Bladder microvascular endothelial cell (primary cell): ENCODE results near the gene VPS13C. TPM values are rescaled to one million over a fixed set of nuclear protein-coding genes. Genes with fewer than 3 reads are reported as not detected.

Experiments
- total RNA-seq: library from RNA; depleted of rRNA; stranded (reverse); fragments of >200 nt; gene quantifications from 2 replicates; pipeline ENCODE4 v1.2.3, GENCODE V29; 2014

Gene VPS13C
- 52.5 and 140 TPM in 2 replicates for total RNA-seq

GRCh38 chr15:62060113-62060895 lies at the start of gene VPS13C:
Gene VPS13C, minus strand, starts transcription at chr15:62060447. Its CDS starts 73 bp downstream, at chr15:62060374.

DNA sequence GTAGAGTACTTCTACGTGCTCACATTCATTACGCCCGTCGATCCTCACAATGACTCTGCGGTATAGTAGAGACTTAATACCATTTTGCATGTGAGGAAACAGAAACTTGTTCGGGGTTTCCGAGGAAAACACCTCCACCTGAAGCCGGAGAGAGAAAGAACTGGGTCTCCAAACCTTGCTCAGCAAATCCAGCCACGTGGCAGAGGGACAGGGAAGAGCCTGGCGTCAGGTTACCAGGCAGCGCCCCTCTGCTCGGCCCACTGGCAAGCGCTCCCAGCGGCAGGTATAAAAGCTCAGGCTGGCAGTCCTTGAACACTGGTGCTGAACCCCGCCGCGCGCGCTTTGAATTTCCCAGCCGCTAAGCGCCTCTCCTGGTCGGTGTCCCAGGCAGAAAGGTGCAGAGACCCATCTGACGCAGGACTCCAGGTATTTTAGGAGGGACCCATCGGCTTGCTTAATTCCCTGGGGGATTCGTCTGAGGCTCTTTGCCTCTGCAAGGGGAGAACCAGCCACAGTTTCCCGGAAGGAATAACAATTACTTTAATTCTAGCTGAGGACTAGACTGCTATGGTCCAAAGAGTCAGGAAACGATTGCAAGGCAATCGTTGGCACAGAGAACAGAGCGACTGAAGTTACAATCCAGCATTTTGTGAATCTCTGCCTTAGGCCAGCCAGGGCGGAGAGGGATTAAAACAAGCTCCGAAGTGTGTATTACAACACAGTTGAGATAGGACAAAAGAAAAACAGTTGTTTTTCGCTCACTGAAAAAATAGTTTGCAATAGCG lies 6.6 kb upstream of the VPS13C start, which contains the start of gene C2CD4A:
C2CD4A (plus strand) TSS at position 315 of the 785 bp plus-strand sequence. CDS start 637 bp downstream, outside the sequence.

Other genes with a start within 250 kb of the VPS13C start
- gene C2CD4A, start 6.5 kb upstream of the VPS13C start, total RNA-seq = under 0.01 and 1.3 TPM in 2 replicates
- gene C2CD4B, start 104.8 kb upstream of the VPS13C start, total RNA-seq = 36.1 and 57.0 TPM in 2 replicates